HG03139 (cell line): ENCODE results near the gene ZSWIM8.
A peak's percentile ranks its signal among the peaks of the same experiment; 100 is the strongest.
"Not testable (repeated sequence)": the region's sequence is repeated elsewhere in the genome, so short reads cannot be mapped to it uniquely, and the experiment has no call there.

Source experiments
- ATAC-seq: cut with Tn5 transposase; IDR thresholded peaks from one replicate; pipeline ENCODE4 v1.9.1; 2021; ENCODE audit not compliant: unreplicated experiment

The ZSWIM8 gene, protein sequence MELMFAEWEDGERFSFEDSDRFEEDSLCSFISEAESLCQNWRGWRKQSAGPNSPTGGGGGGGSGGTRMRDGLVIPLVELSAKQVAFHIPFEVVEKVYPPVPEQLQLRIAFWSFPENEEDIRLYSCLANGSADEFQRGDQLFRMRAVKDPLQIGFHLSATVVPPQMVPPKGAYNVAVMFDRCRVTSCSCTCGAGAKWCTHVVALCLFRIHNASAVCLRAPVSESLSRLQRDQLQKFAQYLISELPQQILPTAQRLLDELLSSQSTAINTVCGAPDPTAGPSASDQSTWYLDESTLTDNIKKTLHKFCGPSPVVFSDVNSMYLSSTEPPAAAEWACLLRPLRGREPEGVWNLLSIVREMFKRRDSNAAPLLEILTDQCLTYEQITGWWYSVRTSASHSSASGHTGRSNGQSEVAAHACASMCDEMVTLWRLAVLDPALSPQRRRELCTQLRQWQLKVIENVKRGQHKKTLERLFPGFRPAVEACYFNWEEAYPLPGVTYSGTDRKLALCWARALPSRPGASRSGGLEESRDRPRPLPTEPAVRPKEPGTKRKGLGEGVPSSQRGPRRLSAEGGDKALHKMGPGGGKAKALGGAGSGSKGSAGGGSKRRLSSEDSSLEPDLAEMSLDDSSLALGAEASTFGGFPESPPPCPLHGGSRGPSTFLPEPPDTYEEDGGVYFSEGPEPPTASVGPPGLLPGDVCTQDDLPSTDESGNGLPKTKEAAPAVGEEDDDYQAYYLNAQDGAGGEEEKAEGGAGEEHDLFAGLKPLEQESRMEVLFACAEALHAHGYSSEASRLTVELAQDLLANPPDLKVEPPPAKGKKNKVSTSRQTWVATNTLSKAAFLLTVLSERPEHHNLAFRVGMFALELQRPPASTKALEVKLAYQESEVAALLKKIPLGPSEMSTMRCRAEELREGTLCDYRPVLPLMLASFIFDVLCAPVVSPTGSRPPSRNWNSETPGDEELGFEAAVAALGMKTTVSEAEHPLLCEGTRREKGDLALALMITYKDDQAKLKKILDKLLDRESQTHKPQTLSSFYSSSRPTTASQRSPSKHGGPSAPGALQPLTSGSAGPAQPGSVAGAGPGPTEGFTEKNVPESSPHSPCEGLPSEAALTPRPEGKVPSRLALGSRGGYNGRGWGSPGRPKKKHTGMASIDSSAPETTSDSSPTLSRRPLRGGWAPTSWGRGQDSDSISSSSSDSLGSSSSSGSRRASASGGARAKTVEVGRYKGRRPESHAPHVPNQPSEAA (N-terminal part only)

DNA sequence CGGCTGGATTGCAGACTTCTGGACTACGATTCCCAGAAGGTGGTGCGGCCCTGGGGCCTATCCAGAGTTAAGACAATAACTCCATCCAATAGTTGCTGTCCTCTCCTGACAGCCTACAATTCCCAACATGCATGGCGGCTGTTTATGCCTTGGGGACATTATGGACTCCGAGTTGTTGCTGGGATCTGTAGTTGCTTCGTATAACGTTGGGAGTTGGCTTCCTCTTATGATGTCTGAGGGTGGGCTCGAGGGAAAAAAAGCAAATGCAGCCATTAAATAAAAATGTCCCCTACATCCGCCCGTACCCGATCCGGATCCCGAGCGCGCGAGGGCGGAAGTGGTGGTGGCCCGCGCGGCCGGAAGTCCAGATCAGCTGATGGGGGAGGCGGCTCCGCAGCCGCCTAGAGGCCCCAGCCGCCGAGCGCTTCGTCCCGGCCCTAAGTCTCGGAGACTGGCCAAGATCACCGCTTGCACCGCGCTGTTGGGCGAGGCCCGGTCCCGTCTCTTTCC, at the start of gene ZSWIM8:
ZSWIM8 (plus strand) TSS at position 396 of the 510 bp plus-strand sequence. CDS start 273 bp downstream, outside the sequence.
- peak; percentile 71 for ATAC-seq

DNA sequence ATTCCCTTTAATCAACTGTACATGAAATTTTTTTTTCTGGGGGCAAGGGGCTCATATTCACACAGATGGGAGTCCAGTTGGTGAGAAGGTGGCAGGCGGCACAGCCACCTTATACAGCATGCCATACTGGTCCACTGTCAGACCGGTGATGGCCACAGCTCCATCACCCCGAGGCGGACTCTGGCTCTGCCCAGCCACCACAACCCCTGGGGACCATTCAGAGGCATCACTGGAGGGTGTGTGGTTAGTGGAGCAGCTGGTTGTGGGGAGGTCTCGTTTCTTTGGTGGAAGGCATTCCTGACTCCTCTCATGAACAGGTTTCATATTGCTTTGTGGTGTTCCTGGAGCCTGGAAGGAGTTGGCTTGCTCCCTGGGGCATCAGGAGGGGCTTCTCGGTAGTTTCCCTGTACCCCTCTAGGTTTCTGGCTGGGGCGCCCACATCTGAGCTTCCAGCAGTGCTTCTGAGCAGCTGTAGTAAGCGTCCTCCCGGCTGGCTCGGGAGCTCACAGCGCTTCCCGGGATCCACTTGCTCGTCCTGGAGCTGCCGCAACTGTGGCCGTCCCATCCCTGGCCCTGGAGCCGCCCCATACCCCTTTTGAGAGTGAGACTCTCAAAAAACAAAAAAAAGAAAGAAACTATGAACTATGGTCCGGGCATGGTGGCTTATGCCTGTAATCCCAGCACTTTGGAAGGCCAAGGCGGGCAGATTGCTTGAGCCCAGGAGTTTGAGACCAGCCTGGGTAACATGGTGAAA, 44.7 kb upstream of the ZSWIM8 start:
- not testable (repeated sequence) for ATAC-seq

DNA sequence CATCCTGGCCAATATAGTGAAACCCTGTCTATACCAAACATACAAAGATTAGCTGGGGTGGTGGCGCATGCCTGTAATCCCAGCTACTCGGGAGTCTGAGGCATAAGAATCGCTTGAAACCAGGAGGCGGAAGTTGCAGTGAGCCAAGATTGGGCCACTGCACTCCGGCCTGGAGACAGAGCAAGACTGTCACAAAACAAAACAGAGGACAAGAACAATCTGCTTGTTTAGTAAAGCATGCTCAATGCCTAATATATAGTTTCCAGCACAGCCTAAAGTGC, 43.0 kb upstream of the ZSWIM8 start:
- ATAC-seq = no peak

DNA sequence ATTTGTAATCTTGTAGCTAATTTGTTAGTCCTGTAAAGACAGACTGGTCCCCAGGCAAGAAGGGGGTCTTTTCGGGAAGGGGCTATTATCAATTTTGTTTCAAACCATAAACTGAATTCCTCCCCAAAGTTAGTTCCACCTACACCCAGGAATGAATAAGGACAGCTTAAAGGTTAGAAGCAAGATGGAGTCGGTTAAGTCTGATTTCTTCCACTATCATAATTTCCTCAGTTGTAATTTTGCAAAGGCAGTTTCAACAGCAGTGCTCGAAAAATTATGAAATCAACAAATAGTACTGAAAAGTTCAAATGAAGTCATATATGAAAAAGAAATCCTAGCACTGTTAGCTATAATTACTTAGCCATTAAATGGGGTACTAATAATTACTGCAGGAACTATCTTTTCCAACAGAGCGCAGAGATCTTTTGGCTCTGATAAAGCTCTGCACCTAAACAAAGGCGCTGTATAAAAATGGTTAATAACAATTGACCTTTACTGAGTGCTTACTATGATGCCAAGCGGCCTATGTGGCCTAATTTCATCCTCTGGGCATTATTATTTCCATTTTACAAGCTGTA, 42.0 kb upstream of the ZSWIM8 start:
- no peak for ATAC-seq

DNA sequence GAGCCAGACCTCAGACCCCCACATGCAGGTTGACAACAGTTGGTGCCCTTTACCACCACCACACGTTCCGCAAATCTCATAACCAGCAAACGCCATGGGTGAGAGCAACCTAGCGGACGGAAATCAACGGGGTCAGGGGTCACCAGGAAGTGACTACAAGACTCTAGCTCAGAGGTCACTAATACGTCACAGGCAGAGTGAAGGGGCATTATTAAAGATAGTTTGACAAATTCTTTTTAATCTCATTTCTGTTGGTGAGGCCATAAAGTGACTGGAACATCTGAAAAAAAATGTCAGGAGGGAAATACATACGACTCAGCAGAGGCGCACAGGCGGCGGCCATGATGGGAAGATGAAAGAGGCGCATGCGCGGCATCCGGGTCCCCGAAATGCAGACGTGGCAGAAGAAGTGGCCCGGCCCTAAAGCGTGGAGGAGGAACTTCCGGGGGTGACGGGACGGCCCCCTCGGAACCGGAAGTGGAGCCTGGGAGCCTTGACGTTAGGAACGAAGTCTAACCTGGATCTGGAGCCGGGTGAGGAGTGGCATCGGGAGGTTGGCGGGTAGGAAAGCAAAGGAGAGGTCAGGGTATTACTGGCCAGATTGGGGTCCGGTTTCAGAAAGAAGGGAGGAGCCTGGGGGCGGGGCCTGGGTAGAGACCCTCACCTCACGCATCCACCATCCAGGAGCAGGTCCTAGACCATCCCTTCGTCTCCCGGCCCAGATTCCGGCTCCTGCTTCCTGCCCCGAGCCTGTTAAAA, 41.3 kb upstream of the ZSWIM8 start, which contains the start of gene SEC24C:
SEC24C (plus strand) TSS at position 468 of the 759 bp plus-strand sequence. CDS start 2,461 bp downstream, outside the sequence.
- ATAC-seq = peak; percentile 78

DNA sequence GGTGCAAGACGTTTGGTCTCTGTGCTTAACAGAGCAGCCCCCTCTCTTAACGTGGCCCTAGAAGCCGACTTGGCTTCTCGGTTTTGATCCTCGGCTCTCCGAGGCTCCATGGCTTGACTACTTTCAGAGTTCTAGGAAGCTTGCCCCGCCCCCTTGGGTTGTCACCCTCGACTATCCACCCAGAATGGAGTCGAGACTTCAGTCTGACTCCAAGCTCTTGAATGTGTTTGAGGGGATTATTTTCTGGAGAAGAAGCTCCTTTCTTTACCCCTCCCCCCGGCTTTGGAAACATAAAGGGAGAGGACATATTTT, 40.8 kb upstream of the ZSWIM8 start:
- ATAC-seq = peak; percentile 18

DNA sequence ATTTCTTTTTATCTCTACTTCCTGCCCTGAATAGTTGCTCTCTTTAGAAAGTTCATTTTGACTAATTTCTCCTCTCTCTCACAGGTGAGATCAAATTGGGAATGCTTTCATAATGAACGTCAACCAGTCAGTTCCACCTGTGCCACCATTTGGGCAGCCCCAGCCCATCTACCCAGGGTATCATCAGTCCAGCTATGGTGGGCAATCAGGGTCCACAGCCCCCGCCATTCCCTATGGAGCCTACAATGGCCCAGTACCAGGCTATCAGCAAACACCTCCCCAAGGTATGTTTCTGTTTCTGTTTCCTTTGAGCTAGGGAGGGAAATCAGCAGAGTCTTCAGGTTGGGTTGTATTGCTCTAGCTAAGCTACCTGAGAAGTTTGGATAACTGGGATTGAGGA, 38.7 kb upstream of the ZSWIM8 start:
- ATAC-seq = no peak

DNA sequence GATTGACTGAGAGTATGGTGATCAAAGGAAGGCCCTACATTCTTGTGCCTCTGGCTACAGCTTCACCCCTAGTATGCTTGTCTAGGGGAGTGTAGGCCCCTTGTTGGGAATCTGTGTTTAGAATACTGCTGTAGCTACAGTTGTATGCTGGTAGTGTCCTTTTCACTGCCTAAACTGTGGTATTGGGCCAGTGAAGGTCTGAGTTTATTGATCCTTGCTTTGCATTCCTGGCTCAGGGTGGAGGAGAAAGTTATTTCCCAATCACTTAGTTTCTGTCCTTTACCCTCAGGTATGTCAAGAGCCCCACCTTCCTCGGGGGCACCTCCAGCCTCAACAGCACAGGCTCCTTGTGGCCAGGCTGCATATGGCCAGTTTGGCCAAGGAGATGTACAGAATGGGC, 34.6 kb upstream of the ZSWIM8 start:
- ATAC-seq = no peak

DNA sequence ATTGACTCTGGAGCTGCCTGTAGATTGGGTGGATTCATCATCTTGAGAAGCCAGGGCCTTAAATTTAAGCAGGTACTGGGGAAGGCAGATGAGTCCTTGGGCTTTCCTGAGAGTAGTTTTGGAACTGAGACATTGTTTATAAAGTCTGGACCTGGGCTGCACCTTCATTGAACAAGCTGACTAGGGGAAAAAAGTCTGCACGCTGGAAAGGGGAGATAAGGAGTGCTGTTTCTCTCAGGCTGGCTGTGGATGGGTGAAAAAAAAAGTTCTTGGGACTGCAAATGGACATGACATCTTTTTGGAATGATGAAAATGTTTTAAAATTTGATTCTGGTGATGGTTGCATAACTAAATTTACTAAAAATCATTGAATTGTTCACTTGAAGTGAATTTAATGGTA, 29.2 kb upstream of the ZSWIM8 start:
- ATAC-seq = no peak

DNA sequence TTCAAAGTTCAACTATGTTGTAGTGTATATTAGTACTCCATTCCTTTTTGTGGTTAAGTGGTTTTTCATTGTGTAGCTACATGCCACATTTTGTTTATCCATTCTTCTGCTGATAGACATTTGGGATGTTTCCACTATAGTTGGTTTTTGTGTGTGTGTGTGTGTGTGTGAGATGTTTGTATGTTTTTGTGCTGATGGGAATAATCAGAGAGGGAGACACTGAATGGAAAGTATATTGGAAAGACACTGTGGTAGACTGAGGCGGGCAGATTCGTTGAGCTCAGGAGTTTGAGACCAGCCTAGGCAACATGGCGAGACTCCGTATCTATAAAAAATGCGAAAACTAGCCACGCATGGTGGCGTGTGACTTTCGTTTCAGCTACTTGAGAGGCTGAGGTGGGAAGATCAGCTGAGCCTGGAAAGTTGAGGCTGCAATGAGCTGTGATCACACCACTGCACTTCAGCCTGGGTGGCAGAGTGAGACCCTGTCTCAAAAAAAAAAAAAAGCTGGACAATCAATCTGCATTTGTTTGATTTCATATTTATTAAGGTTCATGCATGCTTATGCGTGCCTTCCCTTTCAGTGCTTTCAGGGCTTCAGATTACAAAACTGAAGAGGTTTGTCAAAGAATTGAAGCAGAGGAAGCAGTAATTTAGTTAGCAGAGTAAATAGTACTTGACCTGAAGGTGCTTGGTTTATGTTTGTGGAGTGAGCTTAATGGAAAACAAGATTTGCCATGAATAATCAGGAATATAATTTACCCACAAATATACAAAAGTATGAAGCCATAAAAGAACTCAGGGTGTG, 26.5 kb upstream of the ZSWIM8 start:
- ATAC-seq = no peak

DNA sequence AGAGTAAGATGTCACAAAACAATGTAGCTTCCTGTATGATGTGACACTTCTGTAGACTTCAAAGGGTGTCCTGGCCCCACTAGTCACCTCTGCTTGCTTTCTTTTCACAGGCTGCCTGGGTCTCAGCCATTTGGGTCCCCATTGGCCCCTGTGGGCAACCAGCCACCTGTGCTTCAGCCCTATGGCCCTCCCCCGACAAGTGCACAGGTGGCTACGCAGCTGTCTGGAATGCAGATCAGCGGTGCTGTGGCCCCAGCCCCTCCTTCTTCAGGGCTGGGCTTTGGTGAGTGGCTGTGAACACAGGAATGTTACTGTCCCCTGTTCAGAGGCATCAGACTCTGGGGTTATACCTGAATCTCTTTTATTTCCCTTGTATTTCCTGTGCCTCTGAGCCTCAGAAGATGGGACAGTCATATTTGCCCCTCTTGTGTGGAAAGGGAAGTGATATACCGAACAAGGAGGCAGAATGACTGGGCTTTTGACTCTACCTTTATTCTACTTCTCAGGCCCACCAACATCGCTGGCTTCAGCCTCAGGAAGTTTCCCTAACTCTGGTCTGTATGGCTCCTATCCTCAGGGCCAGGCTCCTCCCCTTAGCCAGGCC, 25.8 kb upstream of the ZSWIM8 start:
- no peak for ATAC-seq

DNA sequence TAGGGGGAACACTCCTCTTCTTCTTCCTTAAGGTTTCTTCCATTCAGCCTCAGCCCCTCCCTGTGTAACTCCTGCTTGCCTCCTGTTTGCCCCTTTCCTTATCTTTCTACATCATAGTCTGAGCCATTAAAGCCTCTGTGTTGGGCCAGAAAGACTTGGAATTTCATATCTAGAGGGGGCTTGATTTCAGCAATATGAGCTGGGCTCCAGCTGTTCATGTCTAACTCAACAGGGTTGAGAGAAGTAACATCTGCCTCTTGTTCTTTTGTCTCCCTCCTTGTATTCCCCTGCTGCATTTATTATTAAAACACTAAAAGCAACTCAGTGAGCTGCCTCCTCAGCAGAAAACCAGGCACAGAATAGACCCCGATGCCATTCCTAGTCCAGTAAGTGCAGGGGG, 23.6 kb upstream of the ZSWIM8 start:
- ATAC-seq = no peak

DNA sequence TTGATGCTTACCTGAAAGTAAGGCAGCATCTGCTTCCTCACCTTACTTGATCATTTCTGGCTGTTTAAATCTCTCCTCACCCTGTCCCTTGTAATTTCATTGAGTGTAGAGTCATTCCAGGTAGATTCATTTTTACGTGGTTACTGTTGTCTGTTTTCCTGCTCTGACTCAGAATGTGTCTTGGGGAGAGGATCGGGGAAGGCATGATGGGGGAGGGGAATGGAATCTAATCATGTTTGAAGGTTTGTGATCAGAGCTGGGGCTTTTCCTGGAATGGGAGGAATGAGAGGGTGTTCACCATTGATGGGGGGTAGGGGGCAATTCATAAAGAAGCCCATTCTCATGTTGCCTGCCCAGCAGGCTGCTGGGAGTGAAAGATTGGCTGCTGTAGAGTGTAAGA, 22.5 kb upstream of the ZSWIM8 start:
- no peak for ATAC-seq

DNA sequence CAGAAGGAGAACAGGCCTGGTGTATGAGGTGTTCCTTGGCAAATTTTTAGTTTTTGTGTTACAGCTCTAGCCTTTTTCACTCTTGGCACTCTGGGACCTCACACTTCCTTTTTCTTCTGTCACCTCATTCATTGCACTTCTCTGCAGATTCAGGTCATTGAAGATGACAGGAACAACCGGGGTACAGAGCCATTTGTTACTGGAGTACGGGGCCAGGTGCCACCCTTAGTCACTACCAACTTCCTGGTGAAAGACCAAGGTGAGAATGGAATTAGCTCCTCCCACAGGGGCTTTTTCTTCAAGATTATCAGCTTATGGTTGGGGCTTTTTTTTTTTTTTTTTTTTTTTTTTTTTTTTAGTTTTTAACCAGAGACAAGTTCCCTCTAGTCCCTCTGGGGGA, 22.1 kb upstream of the ZSWIM8 start:
- no peak for ATAC-seq

DNA sequence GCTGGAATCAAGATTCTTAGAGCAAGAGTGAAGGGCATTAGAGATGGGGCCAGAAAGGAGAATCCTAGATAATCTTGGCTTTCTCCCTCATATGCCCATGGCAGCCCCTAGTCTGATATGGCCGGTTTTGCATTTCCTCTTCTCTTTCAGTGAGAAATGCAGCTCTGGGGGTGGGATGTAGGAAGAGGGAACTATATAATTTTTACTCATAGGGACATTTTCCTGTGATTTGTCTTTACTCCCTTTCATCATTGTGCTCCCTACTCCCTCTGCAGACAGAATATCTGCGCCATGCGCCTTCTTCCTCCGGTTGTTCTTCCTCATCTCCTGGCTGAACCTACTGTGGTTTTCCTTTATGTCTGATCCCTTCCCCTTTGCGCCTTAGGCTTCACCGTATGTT, 20.3 kb upstream of the ZSWIM8 start:
- no peak for ATAC-seq

DNA sequence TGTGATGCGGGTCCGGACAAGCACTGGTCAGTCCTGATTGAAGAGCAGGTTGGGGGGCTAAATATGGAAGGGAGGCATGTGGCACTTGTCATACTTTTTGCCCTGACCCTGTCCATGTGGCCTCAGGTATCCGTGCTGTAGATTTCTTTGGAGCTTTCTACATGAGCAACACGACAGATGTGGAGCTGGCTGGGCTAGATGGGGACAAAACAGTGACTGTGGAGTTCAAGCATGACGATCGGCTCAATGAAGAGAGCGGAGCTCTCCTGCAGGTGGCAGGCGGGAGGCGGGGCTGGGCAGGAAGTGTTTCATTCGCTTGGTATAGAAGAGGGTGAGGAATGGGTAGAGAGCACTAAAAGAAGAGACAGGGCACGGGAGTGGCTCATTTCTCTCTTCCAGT, 16.5 kb upstream of the ZSWIM8 start:
- ATAC-seq = no peak

DNA sequence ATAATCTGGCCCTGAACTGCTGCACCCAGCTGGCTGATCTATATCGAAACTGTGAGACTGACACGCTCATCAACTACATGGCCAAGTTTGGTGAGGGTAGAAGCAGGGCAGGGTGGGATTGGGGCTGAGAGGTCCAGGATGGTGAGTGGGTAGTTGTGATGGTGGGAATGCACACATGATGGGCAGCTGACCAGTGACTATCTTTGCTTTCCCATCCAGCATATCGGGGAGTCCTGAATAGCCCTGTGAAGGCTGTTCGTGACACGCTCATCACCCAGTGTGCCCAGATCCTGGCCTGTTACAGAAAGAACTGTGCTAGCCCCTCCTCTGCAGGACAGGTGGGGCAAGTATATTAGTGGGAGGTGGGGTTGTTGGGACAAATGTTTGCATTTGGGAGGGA, 16.0 kb upstream of the ZSWIM8 start:
- ATAC-seq = no peak

DNA sequence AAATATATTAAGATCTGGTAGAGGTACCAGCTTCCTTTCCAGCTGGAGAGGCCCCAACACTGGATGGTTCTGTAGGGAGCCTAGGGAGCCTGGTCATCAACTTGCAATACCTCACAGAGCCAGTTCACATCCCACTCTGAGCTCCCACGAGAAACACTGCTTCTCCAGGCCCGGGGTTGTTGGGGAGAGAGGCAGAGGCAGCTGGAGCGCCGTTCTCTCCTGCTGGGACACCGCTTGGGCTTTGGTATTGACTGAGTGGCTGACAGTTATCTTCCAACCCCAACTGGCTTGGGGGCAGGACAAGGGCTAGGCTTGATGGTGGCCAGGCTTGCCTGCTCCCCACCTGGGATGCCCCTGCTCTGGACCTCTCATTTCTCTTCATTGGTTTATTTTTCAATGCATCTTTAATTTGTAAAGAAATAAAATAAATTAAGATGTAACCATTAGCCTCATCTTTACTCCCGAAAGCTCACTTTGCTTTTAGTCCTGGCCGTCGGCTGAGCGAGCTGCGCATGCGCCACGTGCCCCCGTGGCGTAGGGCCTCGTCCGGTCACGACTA, 13.6 kb upstream of the ZSWIM8 start:
- ATAC-seq = peak; percentile 26
